Measurements from ENCODE around the gene CACNG5. TPM values are rescaled to one million over a fixed set of nuclear protein-coding genes. Genes with fewer than 3 reads are reported as not detected.
A peak's percentile ranks its signal among the peaks of the same experiment; 100 is the strongest.

CACNG5 gene
- total RNA-seq: not detected
- long read RNA-seq: 0 reads

DNA sequence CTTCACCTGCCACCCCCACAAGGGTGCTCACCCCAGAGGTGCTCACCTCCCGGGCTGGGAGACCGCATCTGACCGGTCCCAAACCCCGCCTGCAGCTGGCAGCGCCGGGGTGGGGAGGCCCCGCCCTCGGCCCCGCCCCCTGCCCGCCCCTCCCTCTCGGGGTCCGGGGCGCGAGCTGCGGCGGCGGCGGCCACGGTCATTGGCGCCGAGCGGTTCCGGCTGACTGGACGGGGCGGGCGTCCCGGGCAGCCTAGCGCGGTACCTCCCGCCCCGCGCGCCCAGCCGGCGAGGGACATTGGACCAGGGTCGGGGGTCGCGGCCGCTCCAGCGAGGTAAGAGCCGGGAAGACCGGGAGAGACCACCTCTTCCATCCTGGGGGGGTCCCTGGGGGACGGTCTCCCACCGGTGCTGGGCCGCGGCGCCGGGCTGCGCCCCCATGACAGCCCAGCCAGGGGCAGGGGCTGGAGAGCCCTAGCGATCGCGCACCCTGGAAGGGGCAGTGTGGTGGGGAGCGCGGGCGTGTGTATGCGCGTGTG, at the start of gene CACNG5:
CACNG5 (plus strand) TSS at position 199 of the 536 bp plus-strand sequence. CDS start 42,216 bp downstream, outside the sequence.
- no peak for ATAC-seq
- DNase-seq: no peak
- intact Hi-C loops (cut with DNase I): no loop called here

DNA sequence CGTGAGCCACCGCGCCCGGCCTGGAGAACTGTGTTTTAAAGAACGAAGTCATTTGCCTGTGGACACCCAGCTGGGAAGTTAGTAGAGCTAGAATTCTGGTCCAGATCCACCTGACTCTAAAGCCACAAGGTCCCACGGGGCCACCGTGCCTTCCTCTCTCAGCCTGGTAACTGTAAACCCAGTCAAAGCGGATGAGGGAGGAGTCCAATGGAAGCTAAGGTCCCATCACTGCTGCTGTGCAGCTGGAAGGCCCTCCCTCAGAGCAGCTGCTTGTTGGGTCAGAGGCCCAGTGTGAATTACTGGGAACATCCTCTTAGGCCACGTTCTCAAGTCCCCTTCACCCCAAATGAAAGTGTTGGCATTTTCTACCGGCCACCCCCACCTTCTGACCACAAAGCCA, 48.8 kb upstream of the CACNG5 start:
- ATAC-seq: no peak
- intact Hi-C loops (cut with DNase I): no loop called here
- no peak for DNase-seq

- intact Hi-C loops (cut with DNase I): no loop called here
- no peak for ATAC-seq
Measured at GRCh38 chr17:66787914-66788313, 47.0 kb upstream of the CACNG5 start.

GRCh38 chr17:66789093-66789492, 45.8 kb upstream of the CACNG5 start:
- intact Hi-C loops (cut with DNase I): no loop called here
- peak in 1 of 2 donors; percentile 49 for ATAC-seq
- no peak for DNase-seq

More at GRCh38 chr17:66787914-66788313, 47.0 kb upstream of the CACNG5 start:
- no peak for DNase-seq

- ATAC-seq: no peak
- intact Hi-C loops (cut with DNase I): no loop called here
- DNase-seq: no peak
Measured at GRCh38 chr17:66789961-66790437, 44.9 kb upstream of the CACNG5 start.

DNA sequence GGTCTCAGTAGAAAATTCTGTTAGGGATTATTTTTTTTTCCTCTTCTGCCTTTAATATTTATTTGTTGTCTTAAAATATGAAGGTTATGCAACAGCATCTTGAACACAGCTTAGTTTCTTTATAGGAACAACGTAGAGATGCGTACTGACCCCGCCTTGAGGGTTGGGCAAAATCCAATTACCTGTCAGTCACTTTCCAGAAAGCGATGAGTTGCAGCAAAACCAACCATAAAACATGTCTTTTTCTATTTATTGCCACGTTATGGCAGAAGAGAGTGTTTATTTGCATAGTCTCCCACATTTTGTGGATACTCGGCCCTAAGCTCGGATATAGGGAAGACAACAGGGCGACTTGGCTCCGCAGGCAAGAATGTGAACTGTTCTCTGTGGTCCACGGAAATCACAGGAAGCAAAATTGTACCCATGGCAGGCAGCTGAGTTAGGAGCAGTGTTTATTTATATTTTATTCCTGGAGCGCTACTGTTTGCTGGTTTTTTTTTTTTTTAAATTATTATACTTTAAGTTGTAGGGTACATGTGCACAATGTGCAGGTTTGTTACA, 44.3 kb upstream of the CACNG5 start:
- intact Hi-C loops (cut with DNase I): no loop called here
- peak in 1 of 2 donors; percentile 43 for ATAC-seq
- no peak for DNase-seq

DNA sequence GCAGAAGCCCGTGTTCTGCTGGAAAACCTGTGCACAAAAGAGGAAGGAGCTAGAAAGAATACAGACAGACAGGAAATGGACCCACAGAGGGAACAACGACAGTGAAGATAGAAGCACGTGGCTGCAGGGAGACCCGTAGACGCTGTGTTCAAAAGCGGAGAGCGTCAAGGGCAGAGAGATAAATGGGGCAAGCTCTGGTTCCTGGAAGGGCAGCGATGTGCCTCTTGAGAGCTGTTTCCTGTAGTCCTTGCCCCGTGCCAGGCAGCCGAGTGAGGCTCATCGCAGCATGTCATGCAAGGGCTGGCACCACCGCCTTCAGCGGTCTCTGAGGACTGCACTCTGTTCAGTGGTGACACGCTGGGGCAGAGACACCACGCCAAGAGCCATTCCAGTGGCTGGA, 43.6 kb upstream of the CACNG5 start:
- intact Hi-C loops (cut with DNase I): no loop called here
- DNase-seq (no peak), ATAC-seq (peak; percentile 53 to 64)

- DNase-seq (no peak), ATAC-seq (no peak)
- intact Hi-C loops (cut with DNase I): no loop called here
Measured at GRCh38 chr17:66793814-66794213, 41.1 kb upstream of the CACNG5 start.

DNA sequence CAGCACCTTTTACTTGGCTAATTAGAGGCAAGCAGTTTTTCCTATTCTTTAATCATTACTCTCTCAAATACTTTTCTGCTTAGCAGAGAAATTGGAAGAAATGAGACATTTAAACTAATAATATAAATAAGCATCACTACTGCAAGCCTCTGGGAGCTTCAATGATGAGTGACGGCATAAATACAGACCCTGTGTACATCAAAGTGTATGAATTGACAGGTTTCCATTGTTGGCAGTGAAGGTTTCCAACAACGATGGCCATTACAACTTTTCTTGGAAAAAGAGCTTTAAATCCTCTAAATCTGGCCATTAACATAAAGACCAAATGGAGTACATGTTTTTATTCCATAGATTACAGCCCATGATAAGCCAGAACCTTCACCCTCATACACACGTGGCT, 39.4 kb upstream of the CACNG5 start:
- no peak for DNase-seq
- ATAC-seq: no peak
- intact Hi-C loops (cut with DNase I): no loop called here

DNA sequence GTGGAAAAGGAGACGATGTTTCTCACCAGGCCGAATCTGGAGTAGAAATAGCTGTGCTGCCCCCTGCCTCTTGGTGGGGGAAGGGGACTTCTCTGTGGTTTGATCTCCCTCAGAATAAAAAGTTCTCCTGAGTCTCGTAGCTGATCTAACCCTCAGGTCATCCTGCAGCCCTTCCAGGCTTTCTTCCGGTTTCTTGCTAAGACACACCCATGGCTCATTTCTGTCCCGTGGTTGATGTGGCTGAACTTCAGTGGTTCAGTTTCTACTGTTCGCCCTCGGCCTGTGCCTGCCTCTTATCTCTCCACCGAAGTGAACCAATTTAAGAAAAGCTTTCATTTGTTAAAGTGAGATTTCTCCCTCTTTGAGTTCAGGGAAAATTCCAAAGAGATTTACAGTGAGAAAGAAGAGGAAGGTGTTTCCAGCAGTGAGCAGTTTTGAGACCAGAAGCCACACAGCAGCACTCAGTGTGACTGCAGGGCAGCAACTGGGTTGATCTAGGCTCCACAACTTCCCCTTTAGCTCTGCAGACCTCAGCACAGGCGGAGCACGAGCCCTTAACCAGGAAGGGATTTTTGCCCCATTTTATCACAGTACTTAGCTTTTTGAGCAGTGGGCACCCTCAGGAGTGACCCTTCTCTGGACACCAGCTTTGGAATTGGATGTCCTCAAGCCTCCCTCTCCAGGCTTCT, 34.9 kb upstream of the CACNG5 start:
- intact Hi-C loops (cut with DNase I): no loop called here
- ATAC-seq (peak; percentile 41 to 72), DNase-seq (peak; percentile 27)

- ATAC-seq (no peak), DNase-seq (no peak)
- intact Hi-C loops (cut with DNase I): no loop called here
Measured at GRCh38 chr17:66803474-66803951, 31.4 kb upstream of the CACNG5 start.

GRCh38 chr17:66805567-66805966, 29.4 kb upstream of the CACNG5 start:
- ATAC-seq (no peak), DNase-seq (no peak)
- intact Hi-C loops (cut with DNase I): no loop called here

- no peak for DNase-seq
- ATAC-seq: no peak
- intact Hi-C loops (cut with DNase I): no loop called here
Measured at GRCh38 chr17:66807182-66807581, 27.7 kb upstream of the CACNG5 start.

DNA sequence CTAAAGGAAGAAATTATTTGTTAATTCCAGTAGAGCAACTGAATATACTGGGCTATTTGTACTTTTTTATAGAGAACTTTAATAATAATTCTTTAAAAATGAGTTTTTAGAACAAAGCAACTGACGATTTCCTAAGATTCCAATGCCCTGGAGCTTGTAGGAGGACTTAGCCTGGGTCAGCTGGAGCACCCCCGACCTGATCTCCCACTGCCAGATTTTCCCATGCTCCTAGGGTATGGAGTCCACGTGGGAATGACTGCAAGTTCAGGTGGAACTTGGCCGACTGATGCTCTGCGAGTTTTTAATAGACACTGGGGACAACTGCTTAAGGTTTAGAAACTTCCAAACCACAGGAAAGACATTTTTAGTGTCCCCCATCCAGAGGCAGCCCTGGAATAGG, 25.5 kb upstream of the CACNG5 start:
- no peak for DNase-seq
- no peak for ATAC-seq
- intact Hi-C loops (cut with DNase I): no loop called here

DNA sequence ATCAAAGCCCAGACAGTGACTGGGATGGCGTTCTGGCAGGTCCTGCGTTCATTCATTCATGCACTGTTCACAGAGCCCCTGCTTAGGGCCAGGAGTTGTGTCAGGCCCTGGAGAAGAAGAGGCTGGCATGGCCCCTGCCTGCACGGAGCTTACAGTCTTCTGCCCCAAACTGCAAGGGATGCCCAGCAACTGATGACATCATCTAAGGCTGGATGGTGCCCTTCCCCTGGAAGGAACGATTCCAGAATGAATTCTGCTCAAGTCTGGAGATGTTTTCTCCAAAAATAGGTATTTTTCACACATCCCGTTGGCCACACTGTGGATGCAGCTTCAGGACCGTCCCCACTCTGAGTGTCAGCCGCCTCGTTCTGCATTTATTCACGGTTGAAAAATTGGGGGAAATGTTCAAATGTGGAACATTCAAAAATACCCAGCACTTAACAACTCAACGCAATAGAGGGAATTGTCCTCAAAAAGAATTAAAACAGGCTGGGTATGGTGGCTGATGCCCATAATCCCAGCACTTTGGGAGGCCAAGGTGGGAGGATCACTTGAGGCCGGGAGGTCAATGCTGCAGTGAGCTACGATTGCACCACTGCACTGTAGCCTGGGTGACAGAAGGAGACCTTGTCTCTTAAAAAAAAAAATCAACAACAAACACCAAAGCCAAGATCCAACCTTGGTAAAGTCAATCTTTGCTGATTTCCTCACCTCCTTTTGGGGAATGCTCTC, 23.8 kb upstream of the CACNG5 start:
- ATAC-seq (no peak), DNase-seq (no peak)
- intact Hi-C loops (cut with DNase I): no loop called here

DNA sequence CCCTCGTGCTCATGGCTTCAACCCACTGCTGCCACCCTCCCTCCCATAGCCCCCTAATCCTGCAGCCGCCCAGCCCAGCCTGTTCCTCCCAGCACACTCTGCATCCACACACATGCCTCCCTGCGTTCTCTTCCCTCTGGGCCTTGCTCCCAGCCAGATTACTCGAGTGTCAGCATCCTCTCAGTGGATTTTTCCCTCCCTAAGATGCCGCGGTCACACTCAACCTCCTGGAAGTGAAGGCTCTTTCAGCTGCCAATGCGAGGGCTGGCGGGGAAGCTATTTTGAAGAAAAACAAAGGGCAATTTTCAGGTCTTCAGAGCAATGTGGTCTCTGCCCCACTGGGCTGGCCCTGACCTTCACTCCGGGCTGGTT, 23.2 kb upstream of the CACNG5 start:
- DNase-seq (no peak), ATAC-seq (no peak)
- intact Hi-C loops (cut with DNase I): no loop called here

DNA sequence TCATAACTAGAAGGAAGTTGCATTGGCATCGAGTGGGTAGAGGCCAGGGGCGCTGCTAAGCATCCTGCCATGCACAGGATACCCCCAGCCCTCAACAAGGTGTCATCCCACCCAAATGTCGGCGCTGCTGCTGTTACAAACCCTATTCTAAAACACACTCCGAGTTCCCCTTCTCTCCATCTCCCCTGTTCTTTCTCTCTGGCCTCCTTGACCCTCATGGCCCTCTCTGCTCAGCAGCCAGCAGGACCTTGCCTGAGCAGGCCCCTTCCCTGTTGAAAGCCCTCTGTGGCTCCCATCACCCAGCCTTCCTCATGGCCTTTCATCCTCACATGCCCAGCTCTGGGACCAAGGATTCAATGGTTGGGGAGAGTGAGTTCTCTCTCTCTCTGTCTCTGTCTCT, 22.3 kb upstream of the CACNG5 start:
- DNase-seq: no peak
- ATAC-seq: no peak
- intact Hi-C loops (cut with DNase I): no loop called here

GRCh38 chr17:66813296-66813695, 21.6 kb upstream of the CACNG5 start:
- ATAC-seq: no peak
- DNase-seq: no peak
- intact Hi-C loops (cut with DNase I): no loop called here

- no peak for DNase-seq
- ATAC-seq: no peak
- intact Hi-C loops (cut with DNase I): no loop called here
Measured at GRCh38 chr17:66814026-66814425, 20.9 kb upstream of the CACNG5 start.

- no peak for DNase-seq
- ATAC-seq: no peak
Measured at GRCh38 chr17:66814570-66814969, 20.3 kb upstream of the CACNG5 start.

More at GRCh38 chr17:66814570-66814969, 20.3 kb upstream of the CACNG5 start:
- intact Hi-C loops (cut with DNase I): no loop called here
